C4-2B (cell line): ENCODE measurements around the gene FMO4.

ENCODE experiments used
- ZFX ChIP-seq: fragments of 450-650 bp; IDR thresholded peaks from 2 replicates; pipeline ENCODE4 v1.6.1; 2017
- TF ChIP-seq, protein P1 (sequence below): fragments of 450-650 bp; conservative IDR thresholded peaks from 2 replicates; pipeline ENCODE4 v1.5.1; 2017; ENCODE audit warnings: mild to moderate bottlenecking

DNA sequence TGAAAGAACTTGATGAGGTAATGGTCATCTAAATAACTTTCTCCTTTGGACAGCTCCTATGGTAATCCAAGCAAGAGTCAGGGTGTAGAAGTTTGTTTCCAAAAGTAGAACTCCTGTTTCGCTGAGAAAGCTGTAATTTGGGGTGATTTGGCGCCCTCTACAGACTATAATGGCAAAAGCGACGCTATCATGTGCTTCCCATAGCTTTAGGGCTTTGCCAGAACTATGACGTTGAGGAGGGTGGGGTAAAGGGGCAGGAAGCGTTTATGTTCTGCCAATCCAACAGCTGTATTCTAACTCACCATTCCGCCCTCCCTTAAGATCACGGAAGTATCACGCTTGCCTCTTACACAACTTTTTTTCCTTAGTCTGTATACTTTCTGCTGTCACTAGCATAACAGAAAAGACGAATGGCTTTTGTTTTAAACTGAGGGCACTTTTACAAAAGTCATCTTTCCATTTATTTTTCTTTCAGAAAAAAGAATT, at the start of gene FMO4:
- TF ChIP-seq, protein P1, sequence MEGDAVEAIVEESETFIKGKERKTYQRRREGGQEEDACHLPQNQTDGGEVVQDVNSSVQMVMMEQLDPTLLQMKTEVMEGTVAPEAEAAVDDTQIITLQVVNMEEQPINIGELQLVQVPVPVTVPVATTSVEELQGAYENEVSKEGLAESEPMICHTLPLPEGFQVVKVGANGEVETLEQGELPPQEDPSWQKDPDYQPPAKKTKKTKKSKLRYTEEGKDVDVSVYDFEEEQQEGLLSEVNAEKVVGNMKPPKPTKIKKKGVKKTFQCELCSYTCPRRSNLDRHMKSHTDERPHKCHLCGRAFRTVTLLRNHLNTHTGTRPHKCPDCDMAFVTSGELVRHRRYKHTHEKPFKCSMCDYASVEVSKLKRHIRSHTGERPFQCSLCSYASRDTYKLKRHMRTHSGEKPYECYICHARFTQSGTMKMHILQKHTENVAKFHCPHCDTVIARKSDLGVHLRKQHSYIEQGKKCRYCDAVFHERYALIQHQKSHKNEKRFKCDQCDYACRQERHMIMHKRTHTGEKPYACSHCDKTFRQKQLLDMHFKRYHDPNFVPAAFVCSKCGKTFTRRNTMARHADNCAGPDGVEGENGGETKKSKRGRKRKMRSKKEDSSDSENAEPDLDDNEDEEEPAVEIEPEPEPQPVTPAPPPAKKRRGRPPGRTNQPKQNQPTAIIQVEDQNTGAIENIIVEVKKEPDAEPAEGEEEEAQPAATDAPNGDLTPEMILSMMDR: peak; percentile 94
- TF ChIP-seq ZFX: no peak
